Loucy (cell line): ENCODE measurements around the gene HLA-DOA.

Source experiments
- H2AFZ ChIP-seq: fragments of 200-600 bp; sonication (generic); 2 replicates; pipeline ENCODE4 v1.6.0; 2016; ENCODE audit warnings: antibody characterized with exemption, mild to moderate bottlenecking, low read length, moderate library complexity
- H3F3A ChIP-seq: fragments of 200-600 bp; 2 replicates; pipeline ENCODE4 v1.6.0; 2016; ENCODE audit warnings: antibody characterized with exemption, low read depth, mild to moderate bottlenecking
- H3K27me3 ChIP-seq: fragments of 200-600 bp; sonication (generic); 2 replicates; pipeline ENCODE4 v1.6.1; 2014; ENCODE audit warnings: low read length, mild to moderate bottlenecking; ENCODE audit not compliant: insufficient read depth, poor library complexity, severe bottlenecking
- H3K36me3 ChIP-seq: fragments of 200-600 bp; sonication (generic); 2 replicates; pipeline ENCODE4 v1.6.1; 2016; ENCODE audit warnings: low read length; ENCODE audit not compliant: insufficient read depth
- H3K4me1 ChIP-seq: fragments of 200-600 bp; sonication (generic); 2 replicates; pipeline ENCODE4 v1.5.1; 2014; ENCODE audit warnings: low read length, mild to moderate bottlenecking; ENCODE audit not compliant: insufficient read depth, poor library complexity, severe bottlenecking
- H3K4me2 ChIP-seq: fragments of 200-600 bp; sonication (generic); 2 replicates; pipeline ENCODE4 v1.6.0; 2014; ENCODE audit warnings: antibody characterized with exemption, low read length, low read depth, mild to moderate bottlenecking; ENCODE audit not compliant: poor library complexity, severe bottlenecking
- H3K4me3 ChIP-seq: fragments of 200-600 bp; sonication (generic); 2 replicates; pipeline ENCODE4 v1.5.1; 2014; ENCODE audit warnings: low read length, mild to moderate bottlenecking, mixed read lengths; ENCODE audit not compliant: poor library complexity, severe bottlenecking
- H3K79me2 ChIP-seq: fragments of 200-600 bp; sonication (generic); 2 replicates; pipeline ENCODE4 v1.6.1; 2014; ENCODE audit warnings: low read length; ENCODE audit not compliant: insufficient read depth
- H3K9ac ChIP-seq: fragments of 200-600 bp; sonication (generic); 2 replicates; pipeline ENCODE4 v1.6.0; 2014; ENCODE audit warnings: mild to moderate bottlenecking, low read depth, low read length, moderate library complexity; ENCODE audit not compliant: poor library complexity, severe bottlenecking
- H3K9me2 ChIP-seq: fragments of 200-600 bp; sonication (generic); replicated peaks from 2 replicates; pipeline ENCODE4 v1.6.1; 2016; ENCODE audit warnings: low read depth, low read length, mixed read lengths
- H3K9me3 ChIP-seq: fragments of 200-600 bp; sonication (generic); 2 replicates; pipeline ENCODE4 v1.6.1; 2014; ENCODE audit warnings: mild to moderate bottlenecking, antibody characterized with exemption, low read length, low read depth; ENCODE audit not compliant: insufficient read depth
- H4K20me1 ChIP-seq: fragments of 200-600 bp; sonication (generic); 2 replicates; pipeline ENCODE4 v1.6.0; 2014; ENCODE audit warnings: antibody characterized with exemption, low read length, mild to moderate bottlenecking; ENCODE audit not compliant: insufficient read depth, poor library complexity, severe bottlenecking
- EZH2phosphoT487 ChIP-seq: fragments of 200-600 bp; IDR thresholded peaks from 2 replicates; pipeline ENCODE4 v1.6.1; 2018; ENCODE audit warnings: antibody characterized with exemption, mild to moderate bottlenecking, moderate library complexity, borderline replicate concordance
- TF ChIP-seq, protein P1 (sequence below): fragments of 200-600 bp; sonication (generic); conservative IDR thresholded peaks from 2 replicates; pipeline ENCODE4 v1.5.1; 2014; ENCODE audit warnings: mild to moderate bottlenecking, antibody characterized with exemption, low read length

Gene HLA-DOA

DNA sequence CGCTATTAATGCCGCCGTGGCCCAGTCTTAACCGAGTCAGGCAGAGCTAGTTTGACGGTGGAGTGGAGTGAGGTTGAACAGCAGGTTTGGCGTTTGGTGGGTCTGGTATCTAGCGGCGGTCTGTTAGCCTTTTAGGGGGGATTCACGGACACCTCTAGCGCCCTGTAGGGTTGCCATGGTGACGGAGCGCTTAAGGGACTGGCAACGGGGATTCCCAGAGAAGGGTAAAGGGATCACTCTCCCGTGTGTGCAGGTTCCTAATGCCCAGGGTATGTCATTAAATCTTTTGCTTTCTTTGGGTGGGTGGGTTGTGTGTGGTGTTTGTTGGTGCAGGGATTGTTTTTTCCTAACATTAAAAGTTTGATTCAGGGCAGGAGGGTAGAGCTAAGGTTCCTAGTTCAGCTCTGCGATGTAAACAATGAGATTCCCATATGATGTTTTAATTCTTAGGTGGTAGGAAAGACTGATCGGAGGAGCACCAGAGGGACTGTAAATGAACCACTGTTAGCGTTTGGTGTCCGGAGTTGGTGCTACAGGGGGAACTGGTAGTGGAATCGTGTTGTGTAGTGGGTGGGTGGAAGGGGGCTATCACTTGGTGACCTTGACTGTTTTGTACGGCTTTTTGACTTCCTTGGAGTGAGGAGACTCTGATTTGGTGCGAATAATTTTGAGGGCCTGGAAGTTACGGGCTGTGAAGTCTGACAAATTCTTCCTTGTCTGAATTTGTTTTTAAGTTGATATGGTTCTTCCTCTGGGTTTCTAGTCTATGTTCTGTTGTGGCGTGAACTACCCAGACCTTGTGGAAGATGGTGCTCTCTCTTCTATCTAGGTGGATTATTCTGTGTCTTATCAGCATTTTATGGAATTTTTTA lies 36.0 kb downstream of the HLA-DOA start:
- TF ChIP-seq, protein P1, sequence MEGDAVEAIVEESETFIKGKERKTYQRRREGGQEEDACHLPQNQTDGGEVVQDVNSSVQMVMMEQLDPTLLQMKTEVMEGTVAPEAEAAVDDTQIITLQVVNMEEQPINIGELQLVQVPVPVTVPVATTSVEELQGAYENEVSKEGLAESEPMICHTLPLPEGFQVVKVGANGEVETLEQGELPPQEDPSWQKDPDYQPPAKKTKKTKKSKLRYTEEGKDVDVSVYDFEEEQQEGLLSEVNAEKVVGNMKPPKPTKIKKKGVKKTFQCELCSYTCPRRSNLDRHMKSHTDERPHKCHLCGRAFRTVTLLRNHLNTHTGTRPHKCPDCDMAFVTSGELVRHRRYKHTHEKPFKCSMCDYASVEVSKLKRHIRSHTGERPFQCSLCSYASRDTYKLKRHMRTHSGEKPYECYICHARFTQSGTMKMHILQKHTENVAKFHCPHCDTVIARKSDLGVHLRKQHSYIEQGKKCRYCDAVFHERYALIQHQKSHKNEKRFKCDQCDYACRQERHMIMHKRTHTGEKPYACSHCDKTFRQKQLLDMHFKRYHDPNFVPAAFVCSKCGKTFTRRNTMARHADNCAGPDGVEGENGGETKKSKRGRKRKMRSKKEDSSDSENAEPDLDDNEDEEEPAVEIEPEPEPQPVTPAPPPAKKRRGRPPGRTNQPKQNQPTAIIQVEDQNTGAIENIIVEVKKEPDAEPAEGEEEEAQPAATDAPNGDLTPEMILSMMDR: no peak
- no peak for TF ChIP-seq EZH2phosphoT487
- H3K36me3 ChIP-seq: peaks cover 68% of the 10 kb centered on the region
- H3K79me2 ChIP-seq: peaks cover 88% of the 10 kb centered on the region
- H3K27me3 ChIP-seq: peaks cover 42% of the 10 kb centered on the region
- H4K20me1 ChIP-seq: peaks cover 63% of the 10 kb centered on the region
- H3K4me1 ChIP-seq: peaks cover 33% of the 10 kb centered on the region
- peak overlapping the region; percentile 84 for H3K9ac ChIP-seq
- H3F3A ChIP-seq: peaks cover 9% of the 10 kb centered on the region; the same call in 1 of the 2 replicates
- H3K9me2 ChIP-seq: no peaks in the 10 kb centered on the region
- H3K4me3 ChIP-seq: peak overlapping the region; percentile 96
- no peaks in the 10 kb centered on the region for H3K9me3 ChIP-seq
- H3K4me2 ChIP-seq: peak overlapping the region; percentile 93
- H2AFZ ChIP-seq: no peak overlapping the region

DNA sequence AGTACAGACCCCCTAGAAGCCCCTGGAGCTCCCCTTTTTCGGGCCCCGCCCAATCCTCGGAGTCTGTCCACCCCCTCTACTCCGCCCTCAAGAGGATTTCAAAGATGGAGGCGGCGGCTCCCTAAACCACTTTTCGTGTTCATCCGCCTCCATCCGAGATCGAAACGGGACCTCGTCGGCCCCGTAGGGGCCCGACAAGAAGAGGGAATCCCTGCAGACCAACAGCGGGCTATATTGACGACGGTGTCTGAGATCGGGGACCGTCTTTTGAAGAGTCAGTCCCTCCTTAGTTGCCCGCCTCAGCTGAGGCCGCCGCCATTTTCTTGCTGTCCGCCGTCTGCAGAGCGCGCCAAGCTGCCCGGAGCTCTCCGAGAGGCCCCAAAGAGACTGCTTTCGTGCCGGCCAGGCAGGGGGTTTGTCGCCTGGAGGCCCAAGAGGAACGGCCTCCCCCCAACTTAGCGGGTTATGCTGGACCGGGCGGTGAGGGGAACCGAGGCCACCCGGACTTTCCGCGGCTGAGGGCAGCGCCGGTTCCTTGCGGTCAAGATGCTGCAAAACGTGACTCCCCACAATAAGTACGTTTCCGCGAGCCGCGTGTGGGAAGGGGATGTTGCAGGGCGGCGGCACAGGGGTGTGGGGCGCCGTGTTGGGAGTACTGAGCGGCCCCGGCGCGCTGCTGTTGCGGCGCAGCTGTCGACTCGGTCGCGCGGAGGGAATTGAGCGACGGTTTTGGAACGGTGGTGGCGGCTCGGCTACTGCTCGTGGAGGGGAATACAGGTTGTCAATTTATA lies 36.8 kb downstream of the HLA-DOA start:
- peaks cover 87% of the 10 kb centered on the region for H3K79me2 ChIP-seq
- peak overlapping the region; percentile 93 for H3K4me2 ChIP-seq
- H3K9me2 ChIP-seq: no peaks in the 10 kb centered on the region
- peaks cover 31% of the 10 kb centered on the region for H3K4me1 ChIP-seq
- H3F3A ChIP-seq: peaks cover 9% of the 10 kb centered on the region; the same call in 1 of the 2 replicates
- H3K27me3 ChIP-seq: peaks cover 42% of the 10 kb centered on the region
- TF ChIP-seq, protein P1: no peak
- no peak for TF ChIP-seq EZH2phosphoT487
- H4K20me1 ChIP-seq: peaks cover 54% of the 10 kb centered on the region
- H3K9me3 ChIP-seq: no peaks in the 10 kb centered on the region
- peak overlapping the region; percentile 84 for H3K9ac ChIP-seq
- H2AFZ ChIP-seq: no peak overlapping the region
- H3K36me3 ChIP-seq: peaks cover 59% of the 10 kb centered on the region
- peak overlapping the region; percentile 96 for H3K4me3 ChIP-seq

DNA sequence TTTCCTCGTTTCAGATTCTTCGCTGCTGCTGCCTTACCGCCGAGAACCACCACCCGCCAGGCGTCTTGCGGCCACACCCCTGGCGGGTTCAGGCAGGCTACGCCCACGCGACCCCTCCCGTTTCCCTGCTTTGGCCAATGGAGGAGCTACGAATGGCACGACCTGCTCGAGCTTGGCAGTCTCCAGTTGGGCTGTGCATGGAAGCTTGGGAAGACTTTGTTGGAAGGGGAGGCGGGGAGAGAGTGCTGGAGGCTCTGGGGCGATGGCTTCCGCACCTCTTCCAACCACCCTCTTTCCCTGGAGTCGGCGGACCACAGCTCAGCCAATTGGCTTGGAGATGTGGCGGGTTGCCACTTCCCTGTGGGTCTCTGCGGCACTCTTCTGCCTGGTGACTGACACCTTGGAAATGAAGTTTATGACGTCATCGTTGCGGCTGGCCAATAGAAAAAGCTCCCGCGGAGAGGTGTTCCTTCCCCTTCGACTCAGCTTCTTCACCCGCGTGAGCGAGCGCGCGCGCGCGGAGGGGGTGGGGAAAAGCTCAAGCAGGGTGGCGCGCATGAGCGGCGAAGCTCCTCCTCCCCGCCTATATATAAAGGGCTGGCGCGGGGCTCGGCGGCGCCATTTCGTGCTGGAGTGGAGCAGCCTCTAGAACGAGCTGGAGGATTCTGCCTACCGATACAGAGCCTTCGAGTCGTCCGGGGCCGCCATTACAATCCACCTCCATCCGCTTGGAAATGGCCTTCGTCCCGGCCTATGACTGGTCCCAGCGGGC lies 37.6 kb downstream of the HLA-DOA start:
- H3K79me2 ChIP-seq: peaks cover 85% of the 10 kb centered on the region
- H4K20me1 ChIP-seq: peaks cover 49% of the 10 kb centered on the region
- peaks cover 15% of the 10 kb centered on the region; the same call in 1 of the 2 replicates for H3F3A ChIP-seq
- H3K9me3 ChIP-seq: no peaks in the 10 kb centered on the region
- peaks cover 29% of the 10 kb centered on the region for H3K4me1 ChIP-seq
- TF ChIP-seq, protein P1: no peak
- TF ChIP-seq EZH2phosphoT487: no peak
- peaks cover 52% of the 10 kb centered on the region for H3K36me3 ChIP-seq
- no peaks in the 10 kb centered on the region for H3K9me2 ChIP-seq
- H3K4me3 ChIP-seq: peak overlapping the region; percentile 96
- H2AFZ ChIP-seq: no peak overlapping the region
- H3K4me2 ChIP-seq: peak overlapping the region; percentile 93
- H3K9ac ChIP-seq: peak overlapping the region; percentile 100
- peaks cover 42% of the 10 kb centered on the region for H3K27me3 ChIP-seq
